IMR-90 (cell line): ENCODE data around the gene PRRC1. TPM values are rescaled to one million over a fixed set of nuclear protein-coding genes. Genes with fewer than 3 reads are reported as not detected.

Experiments
- ATAC-seq: fragments of 200-7000 bp; cut with Tn5 transposase; 2 replicates; pipeline ENCODE4 v1.9.1; 2020; ENCODE audit warnings: low read depth, mild to moderate bottlenecking, moderate library complexity
- BruUV-seq: library from RNA; stranded (reverse); fragments of 400-500 nt; replicated peaks from 2 replicates; lab custom pipeline; 2021; lab: Mats Ljungman, UMichigan
- CTCF ChIA-PET: fragments of 300-600 bp; formaldehyde crosslinking; extraction: SDS; loops from one replicate; lab custom pipeline; 2021; ENCODE audit warnings: antibody characterized with exemption; lab: Yijun Ruan, JAX
- POLR2A ChIA-PET: fragments of 300-600 bp; sonication (Branson Sonifier 250); formaldehyde crosslinking; loops from one replicate; lab custom pipeline; 2022; ENCODE audit warnings: antibody characterized with exemption; ENCODE audit not compliant: unreplicated experiment; lab: Charles Lee
- DNase-seq: peaks from one replicate; pipeline ENCODE4 v3.0.0; 2013
- H2AFZ ChIP-seq: replicated peaks from 2 replicates; pipeline ENCODE3; 2013; ENCODE audit warnings: low read length, mild to moderate bottlenecking; ENCODE audit not compliant: poor library complexity
- H2AK5ac ChIP-seq: 2 replicates; pipeline ENCODE4 v1.6.1; 2013; ENCODE audit warnings: low read depth, low read length, inconsistent platforms
- H2AK9ac ChIP-seq: replicated peaks from 2 replicates; pipeline ENCODE3; 2013; ENCODE audit warnings: mild to moderate bottlenecking, low read depth, low read length, moderate library complexity; ENCODE audit not compliant: poor library complexity
- H2BK120ac ChIP-seq: 2 replicates; pipeline ENCODE4 v1.6.1; 2013; ENCODE audit warnings: low read depth, low read length, inconsistent platforms
- H2BK15ac ChIP-seq: 3 replicates; pipeline ENCODE4 v1.6.1; 2013; ENCODE audit warnings: low read depth, low read length, inconsistent platforms
- H2BK20ac ChIP-seq: 2 replicates; pipeline ENCODE4 v1.6.1; 2013; ENCODE audit warnings: low read depth, mild to moderate bottlenecking, inconsistent platforms, low read length, moderate library complexity
- H2BK5ac ChIP-seq: 2 replicates; pipeline ENCODE4 v1.6.1; 2013; ENCODE audit warnings: mild to moderate bottlenecking, low read depth, low read length, inconsistent platforms; ENCODE audit not compliant: poor library complexity, severe bottlenecking
- H3K14ac ChIP-seq: replicated peaks from 2 replicates; pipeline ENCODE4 v1.6.1; 2013; ENCODE audit warnings: low read depth, low read length, inconsistent platforms
- H3K18ac ChIP-seq: 2 replicates; pipeline ENCODE4 v1.6.1; 2013; ENCODE audit warnings: low read depth, low read length, control low read depth
- H3K23ac ChIP-seq: 2 replicates; pipeline ENCODE4 v1.6.1; 2013; ENCODE audit warnings: low read depth, low read length, inconsistent platforms
- H3K27ac ChIP-seq: 2 replicates; pipeline ENCODE4 v1.5.1; 2013; ENCODE audit warnings: mild to moderate bottlenecking, control low read depth, low read length; ENCODE audit not compliant: insufficient read depth
- H3K27me3 ChIP-seq: 2 replicates; pipeline ENCODE4 v1.6.1; 2013; ENCODE audit warnings: low read length; ENCODE audit not compliant: control insufficient read depth, insufficient read depth
- H3K36me3 ChIP-seq: 2 replicates; pipeline ENCODE4 v1.6.1; 2013; ENCODE audit warnings: low read length, mixed read lengths; ENCODE audit not compliant: control insufficient read depth, insufficient read depth
- H3K4ac ChIP-seq: 2 replicates; pipeline ENCODE4 v1.6.1; 2013; ENCODE audit warnings: low read depth, low read length, inconsistent platforms
- H3K4me1 ChIP-seq: 2 replicates; pipeline ENCODE4 v1.6.1; 2013; ENCODE audit warnings: low read length, mixed read lengths; ENCODE audit not compliant: control insufficient read depth, insufficient read depth
- H3K4me2 ChIP-seq: 2 replicates; pipeline ENCODE4 v1.6.1; 2013; ENCODE audit warnings: low read depth, mild to moderate bottlenecking, control low read depth, low read length, moderate library complexity
- H3K4me3 ChIP-seq: 2 replicates; pipeline ENCODE4 v1.5.1; 2013; ENCODE audit warnings: low read depth, mild to moderate bottlenecking, control low read depth, low read length, moderate library complexity; ENCODE audit not compliant: insufficient read depth
- H3K56ac ChIP-seq: 2 replicates; pipeline ENCODE4 v1.6.1; 2013; ENCODE audit warnings: low read length, inconsistent platforms; ENCODE audit not compliant: insufficient read depth; ENCODE audit errors: extremely low read depth
- H3K79me1 ChIP-seq, 2 experiments: 2 replicates each; pipeline ENCODE4 v1.6.1; 2013; ENCODE audit warnings: low read length in 2 of 2, inconsistent platforms in 1 of 2, low read depth in 1 of 2
- H3K9ac ChIP-seq: 2 replicates; pipeline ENCODE4 v1.6.1; 2013; ENCODE audit warnings: low read depth, low read length, control low read depth
- H3K9me1 ChIP-seq: 2 replicates; pipeline ENCODE4 v1.6.1; 2013; ENCODE audit warnings: low read length, inconsistent platforms; ENCODE audit not compliant: insufficient read depth
- H3K9me3 ChIP-seq: 2 replicates; pipeline ENCODE4 v1.6.1; 2013; ENCODE audit warnings: low read length; ENCODE audit not compliant: control insufficient read depth, insufficient read depth
- H4K20me1 ChIP-seq: 2 replicates; pipeline ENCODE4 v1.6.1; 2013; ENCODE audit warnings: low read length, inconsistent platforms; ENCODE audit not compliant: insufficient read depth
- H4K5ac ChIP-seq: 2 replicates; pipeline ENCODE4 v1.6.1; 2013; ENCODE audit warnings: mild to moderate bottlenecking, low read depth, low read length, control low read depth
- H4K8ac ChIP-seq, 2 experiments: 2 replicates each; pipeline ENCODE4 v1.6.1; 2013; ENCODE audit warnings: low read depth in 2 of 2, low read length in 2 of 2, control low read depth in 1 of 2, inconsistent platforms in 1 of 2
- H4K91ac ChIP-seq: 2 replicates; pipeline ENCODE4 v1.6.1; 2013; ENCODE audit warnings: low read depth, low read length, inconsistent platforms; ENCODE audit not compliant: insufficient read depth
- CEBPB ChIP-seq: IDR thresholded peaks from 2 replicates; pipeline ENCODE4 v1.6.1; 2012; ENCODE audit warnings: low read depth, low read length, improper control_type of control experiment
- NFE2L2 ChIP-seq: fragments of 150-350 bp; IDR thresholded peaks from 2 replicates; pipeline ENCODE4 v1.6.1; 2016; ENCODE audit warnings: low read depth, mild to moderate bottlenecking, low read length
- RAD21 ChIP-seq: IDR thresholded peaks from 2 replicates; pipeline ENCODE4 v1.6.1; 2012; ENCODE audit warnings: low read length, improper control_type of control experiment
- RCOR1 ChIP-seq: IDR thresholded peaks from 2 replicates; pipeline ENCODE4 v1.6.1; 2012; ENCODE audit warnings: mild to moderate bottlenecking, low read length, improper control_type of control experiment; ENCODE audit not compliant: insufficient replicate concordance
- RFX5 ChIP-seq: IDR thresholded peaks from 2 replicates; pipeline ENCODE4 v1.8.0; 2012; ENCODE audit warnings: low read depth, mild to moderate bottlenecking, low read length, moderate library complexity
- WGBS, 2 experiments: methylation state at CpG; one replicate each; pipeline versions ENCODE4 v1.1.5 to v1.1.7; 2013; ENCODE audit warnings: missing lambda C conversion rate in 2 of 2; ENCODE audit not compliant: insufficient read length in 1 of 2; ENCODE audit errors: extremely low coverage in 2 of 2; 5-methylcytosine and 5-hydroxymethylcytosine counted together
- dilution Hi-C: fragments of 300-500 bp; cut with HindIII; formaldehyde crosslinking; loops from one replicate; pipeline ENCODE4 v1.14.3; 2018; ENCODE audit warnings: low sequenced_read_pairs; ENCODE audit not compliant: unreplicated experiment
- in situ Hi-C: fragments of 300-500 bp; cut with MboI; formaldehyde crosslinking; loops from 3 replicates; pipeline ENCODE4 v1.14.3; 2019; ENCODE audit warnings: low sequenced_read_pairs, inconsistent platforms, mixed read lengths
- intact Hi-C: fragments of 100-400 bp; cut with micrococcal nuclease; formaldehyde crosslinking; loops from 2 replicates; pipeline ENCODE4 v1.10.0; 2022
- polyA plus RNA-seq, 3 experiments: library from polyadenylated mRNA; depleted of rRNA; stranded (reverse); fragments of >200 nt; gene quantifications; 2 replicates each; pipeline ENCODE4 v1.2.3, GENCODE V29; 2012; ENCODE audit warnings: low replicate concordance in 1 of 3
- total RNA-seq: library from RNA; depleted of rRNA; stranded (reverse); fragments of >200 nt; gene quantifications from 2 replicates; pipeline ENCODE4 v1.2.3, GENCODE V29; 2012
- TF ChIP-seq, protein P1 (sequence below): conservative IDR thresholded peaks from 2 replicates; pipeline ENCODE4 v1.5.1; 2012; ENCODE audit warnings: mild to moderate bottlenecking, low read depth, low read length, improper control_type of control experiment

PRRC1 gene
- total and polyA plus RNA-seq, 2 of the 4 experiments (the other 2 are of a cell fraction): 46.8 to 63.1 TPM

DNA sequence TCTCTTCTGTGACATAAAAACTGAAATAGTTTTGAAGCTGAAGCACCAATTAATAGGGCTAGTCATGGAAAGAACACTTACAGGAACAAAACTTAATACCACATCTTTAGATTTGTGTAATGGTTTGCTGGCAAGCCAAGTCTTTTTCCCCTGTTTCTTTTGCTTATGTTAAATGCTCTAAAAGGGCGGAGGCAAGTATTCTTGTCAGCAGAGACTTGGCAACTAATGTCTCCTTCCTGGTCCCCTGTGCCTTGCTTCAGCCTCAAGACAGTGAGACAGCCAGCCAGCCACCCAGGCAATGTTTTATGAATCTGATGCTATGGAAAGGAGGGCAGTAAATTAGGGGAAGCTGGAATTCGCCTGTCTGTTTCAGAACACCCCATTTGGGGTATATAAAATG lies 45.7 kb downstream of the PRRC1 start:
- ATAC-seq (no peak), DNase-seq (no peak)
- Histone ChIP-seq H2BK120ac (no peak overlapping the region), H2BK5ac (no peak overlapping the region), H4K20me1 (no peaks in the 10 kb centered on the region), H3K56ac (no peak overlapping the region), H3K14ac (no peak overlapping the region), H3K4me2 (no peak overlapping the region), H3K79me1 (no peaks in the 10 kb centered on the region), H2AFZ (no peak overlapping the region), H3K4me3 (no peak overlapping the region), H4K5ac (no peak overlapping the region), H3K36me3 (0 out of 2 replicates have a peak, but pooled peaks cover 2% of the 10 kb centered on the region), H3K23ac (no peak overlapping the region), H3K9me1 (no peaks in the 10 kb centered on the region; the same call in 1 of the 2 replicates), H4K91ac (no peak overlapping the region), H3K27me3 (peaks cover 4% of the 10 kb centered on the region; the same call in 1 of the 2 replicates), H3K18ac (no peak overlapping the region), H3K9ac (no peak overlapping the region), H2AK9ac (no peak overlapping the region), H3K4me1 (peaks cover 10% of the 10 kb centered on the region), H3K9me3 (no peaks in the 10 kb centered on the region), H2AK5ac (no peak overlapping the region), H2BK15ac (no peak overlapping the region), H2BK20ac (no peak overlapping the region), H4K8ac (no peak overlapping the region), H3K27ac (no peak overlapping the region), H3K4ac (no peak overlapping the region)
- WGBS, 2 experiments: no CpG with 5 or more reads among the region's 2 CpGs
- intact Hi-C loops: loop anchor here (5.0 kb wide), 1 partner anchor 314 kb away; no protein-coding TSS in a partner anchor
- in situ Hi-C loops: loop anchor here (10.0 to 25.0 kb wide), 3 partner anchors 324 to 924 kb away; partner anchors contain the start of gene SLC12A2
- BruUV-seq: no TSS peak
- POLR2A ChIA-PET: no interaction called here
- CTCF ChIA-PET: interaction anchor here (0.6 to 1.1 kb wide), 4 partner anchors 28 to 360 kb away, joined by 3 read pairs; no protein-coding TSS in a partner anchor
- no peak for TF ChIP-seq NFE2L2
- TF ChIP-seq RFX5: no peak
- no peak for TF ChIP-seq CEBPB
- TF ChIP-seq, protein P1, sequence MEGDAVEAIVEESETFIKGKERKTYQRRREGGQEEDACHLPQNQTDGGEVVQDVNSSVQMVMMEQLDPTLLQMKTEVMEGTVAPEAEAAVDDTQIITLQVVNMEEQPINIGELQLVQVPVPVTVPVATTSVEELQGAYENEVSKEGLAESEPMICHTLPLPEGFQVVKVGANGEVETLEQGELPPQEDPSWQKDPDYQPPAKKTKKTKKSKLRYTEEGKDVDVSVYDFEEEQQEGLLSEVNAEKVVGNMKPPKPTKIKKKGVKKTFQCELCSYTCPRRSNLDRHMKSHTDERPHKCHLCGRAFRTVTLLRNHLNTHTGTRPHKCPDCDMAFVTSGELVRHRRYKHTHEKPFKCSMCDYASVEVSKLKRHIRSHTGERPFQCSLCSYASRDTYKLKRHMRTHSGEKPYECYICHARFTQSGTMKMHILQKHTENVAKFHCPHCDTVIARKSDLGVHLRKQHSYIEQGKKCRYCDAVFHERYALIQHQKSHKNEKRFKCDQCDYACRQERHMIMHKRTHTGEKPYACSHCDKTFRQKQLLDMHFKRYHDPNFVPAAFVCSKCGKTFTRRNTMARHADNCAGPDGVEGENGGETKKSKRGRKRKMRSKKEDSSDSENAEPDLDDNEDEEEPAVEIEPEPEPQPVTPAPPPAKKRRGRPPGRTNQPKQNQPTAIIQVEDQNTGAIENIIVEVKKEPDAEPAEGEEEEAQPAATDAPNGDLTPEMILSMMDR: no peak
- TF ChIP-seq RAD21: no peak
- no peak for TF ChIP-seq RCOR1
- dilution Hi-C loops: no loop called here
